ENCODE results near the gene MYH10.

DNA sequence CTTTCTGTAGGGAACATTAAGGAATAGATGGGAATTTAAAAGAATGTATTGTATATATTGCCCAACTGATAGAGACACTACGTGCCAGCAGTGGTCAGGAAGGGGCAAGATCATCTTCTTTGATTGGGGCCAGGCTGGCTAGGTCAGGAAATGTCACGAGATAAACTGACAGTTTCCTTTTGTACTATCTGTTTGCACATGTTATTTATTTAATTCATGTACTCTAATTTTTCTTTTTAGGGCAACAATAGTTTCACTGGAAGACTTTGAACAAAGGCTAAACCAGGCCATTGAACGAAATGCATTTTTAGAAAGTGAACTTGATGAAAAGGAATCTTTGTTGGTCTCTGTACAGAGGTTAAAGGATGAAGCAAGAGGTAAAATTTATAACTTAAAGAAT lies 182.2 kb downstream of the MYH10 start:
- TF ChIP-seq EZH2phosphoT487 (IDR thresholded peaks at IDR 0.05; ENCODE audit: borderline replicate concordance, low read length) (no peak), CTCF (IDR thresholded peaks at IDR 0.05; ENCODE audit: low read depth, low read length, poor library complexity, severe bottlenecking) (no peak)
